PC-9 (cell line): ENCODE data around the gene IL1RAPL1.

Experiments
- EZH2 ChIP-seq: fragments of 200-600 bp; sonication (generic); IDR thresholded peaks from 2 replicates; pipeline ENCODE4 v1.8.0; 2017; ENCODE audit warnings: antibody characterized with exemption, low read depth
- TF ChIP-seq, protein P1 (sequence below): fragments of 200-600 bp; sonication (generic); conservative IDR thresholded peaks from 2 replicates; pipeline ENCODE4 v1.6.1; 2017; ENCODE audit warnings: mixed run types, antibody characterized with exemption, mild to moderate bottlenecking, moderate library complexity

DNA sequence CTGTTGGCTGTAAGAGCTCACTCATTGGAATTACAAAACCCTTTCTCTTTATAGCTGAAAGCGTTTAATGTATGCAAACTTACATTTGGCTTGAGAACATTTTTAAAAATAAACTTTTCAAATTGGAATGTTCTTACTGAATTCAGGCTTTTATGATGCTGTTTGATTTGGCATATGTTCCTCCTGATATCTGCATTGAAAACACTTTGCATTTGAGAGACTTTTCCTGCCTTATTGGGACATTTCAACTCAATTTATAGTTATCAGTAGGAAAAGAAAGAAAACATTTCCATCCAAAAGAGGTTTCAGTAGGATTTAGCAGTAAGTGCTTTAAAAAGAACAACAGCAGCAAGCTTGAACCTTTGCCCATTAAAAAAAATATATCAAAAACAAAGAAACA, 520.0 kb downstream of the IL1RAPL1 start:
- no peak for TF ChIP-seq EZH2
- TF ChIP-seq, protein P1, sequence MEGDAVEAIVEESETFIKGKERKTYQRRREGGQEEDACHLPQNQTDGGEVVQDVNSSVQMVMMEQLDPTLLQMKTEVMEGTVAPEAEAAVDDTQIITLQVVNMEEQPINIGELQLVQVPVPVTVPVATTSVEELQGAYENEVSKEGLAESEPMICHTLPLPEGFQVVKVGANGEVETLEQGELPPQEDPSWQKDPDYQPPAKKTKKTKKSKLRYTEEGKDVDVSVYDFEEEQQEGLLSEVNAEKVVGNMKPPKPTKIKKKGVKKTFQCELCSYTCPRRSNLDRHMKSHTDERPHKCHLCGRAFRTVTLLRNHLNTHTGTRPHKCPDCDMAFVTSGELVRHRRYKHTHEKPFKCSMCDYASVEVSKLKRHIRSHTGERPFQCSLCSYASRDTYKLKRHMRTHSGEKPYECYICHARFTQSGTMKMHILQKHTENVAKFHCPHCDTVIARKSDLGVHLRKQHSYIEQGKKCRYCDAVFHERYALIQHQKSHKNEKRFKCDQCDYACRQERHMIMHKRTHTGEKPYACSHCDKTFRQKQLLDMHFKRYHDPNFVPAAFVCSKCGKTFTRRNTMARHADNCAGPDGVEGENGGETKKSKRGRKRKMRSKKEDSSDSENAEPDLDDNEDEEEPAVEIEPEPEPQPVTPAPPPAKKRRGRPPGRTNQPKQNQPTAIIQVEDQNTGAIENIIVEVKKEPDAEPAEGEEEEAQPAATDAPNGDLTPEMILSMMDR: no peak
